HCT116 (cell line): ENCODE data around the gene CRISPLD2. TPM values are rescaled to one million over a fixed set of nuclear protein-coding genes. Genes with fewer than 3 reads are reported as not detected.

Experiments
- ATAC-seq: fragments of 200-7000 bp; cut with Tn5 transposase; 2 replicates; pipeline ENCODE4 v1.9.1; 2020; ENCODE audit warnings: mild to moderate bottlenecking, moderate library complexity
- BruUV-seq: library from RNA; stranded (reverse); fragments of 400-500 nt; replicated peaks from 2 replicates; lab custom pipeline; 2021; lab: Mats Ljungman, UMichigan
- CTCF ChIA-PET: fragments of 300-600 bp; sonication (Branson Sonifier 250); formaldehyde crosslinking; loops from one replicate; lab custom pipeline; 2021; ENCODE audit warnings: antibody characterized with exemption; lab: Charles Lee
- POLR2A ChIA-PET: fragments of 300-600, 350-600 bp; sonication (Branson Sonifier 250); formaldehyde crosslinking; loops from one replicate; lab custom pipeline; 2021; ENCODE audit warnings: antibody characterized with exemption; lab: Charles Lee
- RAD21 ChIA-PET, 2 experiments: fragments of 300-600 bp; sonication (Branson Sonifier 250); formaldehyde crosslinking; loops; one replicate each; lab custom pipeline; 2023; ENCODE audit warnings: low total read pairs in 2 of 2; ENCODE audit not compliant: uncharacterized antibody in 2 of 2, unreplicated experiment in 2 of 2, low non-redundant PET in 1 of 2; lab: Charles Lee
- DNase-seq: peaks from one replicate; pipeline ENCODE4 v3.0.0-alpha.2; 2010; ENCODE audit warnings: low read depth, low spot score
- H2AFZ ChIP-seq: fragments of 200-600 bp; shearing (Covaris generic), sonication (generic); 2 replicates; pipeline ENCODE4 v1.6.1; 2017; ENCODE audit warnings: low read depth, mixed run types, mixed read lengths, antibody characterized with exemption, low read length; ENCODE audit not compliant: poor library complexity, severe bottlenecking
- H3K27ac ChIP-seq: 2 replicates; pipeline ENCODE4 v1.5.1; 2012; ENCODE audit warnings: low read depth, low read length
- H3K27me3 ChIP-seq: fragments of 200-600 bp; sonication (generic); 2 replicates; pipeline ENCODE4 v1.6.1; 2016; ENCODE audit warnings: mixed run types, low read length, mixed read lengths; ENCODE audit not compliant: insufficient read depth
- H3K36me3 ChIP-seq, 2 experiments: fragments of 200-500 bp in 1 of 2; fragments of 200-600 bp in 1 of 2; sonication (Bioruptor generic) in 1 of 2; sonication (generic) in 1 of 2; 2 replicates each; pipeline versions ENCODE4 v1.5.1 to v1.6.1; 2014 to 2016; ENCODE audit warnings: low read length in 2 of 2, inconsistent platforms in 1 of 2, mixed read lengths in 1 of 2, mixed run types in 1 of 2; ENCODE audit not compliant: insufficient read depth in 2 of 2, control insufficient read depth in 1 of 2
- H3K4me1 ChIP-seq, 2 experiments: fragments of 200-600 bp in 1 of 2; sonication (generic) in 1 of 2; 2 replicates each; pipeline versions ENCODE4 v1.5.1 to v1.6.1; 2012 to 2017; ENCODE audit warnings: low read length in 2 of 2, inconsistent platforms in 1 of 2, mild to moderate bottlenecking in 1 of 2, mixed read lengths in 1 of 2, mixed run types in 1 of 2, moderate library complexity in 1 of 2; ENCODE audit not compliant: insufficient read depth in 2 of 2, control insufficient read depth in 1 of 2
- H3K4me2 ChIP-seq: fragments of 200-600 bp; sonication (generic); 2 replicates; pipeline ENCODE4 v1.6.1; 2017; ENCODE audit warnings: mixed run types, low read length, mixed read lengths
- H3K4me3 ChIP-seq, 2 experiments: fragments of 200-600 bp in 1 of 2; sonication (generic) in 1 of 2; replicated peaks in 1 of 2; 2 replicates each; pipeline ENCODE4 v1.5.1; 2011 to 2016; ENCODE audit warnings: low read length in 2 of 2, control low read depth in 1 of 2, low read depth in 1 of 2, mild to moderate bottlenecking in 1 of 2, mixed read lengths in 1 of 2, mixed run types in 1 of 2
- H3K79me2 ChIP-seq: fragments of 200-600 bp; sonication (generic); 2 replicates; pipeline ENCODE4 v1.6.1; 2017; ENCODE audit warnings: mild to moderate bottlenecking, mixed run types, low read length, moderate library complexity, mixed read lengths; ENCODE audit not compliant: insufficient read depth
- H3K9ac ChIP-seq: fragments of 200-600 bp; sonication (generic); 2 replicates; pipeline ENCODE4 v1.6.1; 2016; ENCODE audit warnings: low read length, mixed read lengths
- H3K9me2 ChIP-seq: fragments of 200-600 bp; sonication (generic), shearing (Covaris generic); 2 replicates; pipeline ENCODE4 v1.6.1; 2017; ENCODE audit warnings: mixed run types, mild to moderate bottlenecking, moderate library complexity; ENCODE audit not compliant: insufficient read depth
- H3K9me3 ChIP-seq, 2 experiments: fragments of 200-500 bp in 1 of 2; fragments of 200-600 bp in 1 of 2; sonication (Bioruptor generic) in 1 of 2; sonication (generic) in 1 of 2; 2 replicates each; pipeline ENCODE4 v1.6.1; 2014 to 2017; ENCODE audit warnings: low read length in 2 of 2, mixed read lengths in 2 of 2, inconsistent platforms in 1 of 2, low read depth in 1 of 2, mild to moderate bottlenecking in 1 of 2, mixed run types in 1 of 2, moderate library complexity in 1 of 2; ENCODE audit not compliant: control insufficient read depth in 1 of 2, insufficient read depth in 1 of 2
- H4K20me1 ChIP-seq: fragments of 200-600 bp; sonication (generic), shearing (Covaris generic); 2 replicates; pipeline ENCODE4 v1.6.1; 2017; ENCODE audit warnings: mixed run types, mild to moderate bottlenecking, moderate library complexity; ENCODE audit not compliant: insufficient read depth
- CEBPB ChIP-seq: IDR thresholded peaks from 2 replicates; pipeline ENCODE4 v1.6.1; 2012; ENCODE audit warnings: low read depth
- EZH2phosphoT487 ChIP-seq: fragments of 200-600 bp; IDR thresholded peaks from 2 replicates; pipeline ENCODE4 v1.6.1; 2018; ENCODE audit warnings: antibody characterized with exemption, borderline replicate concordance
- JUND ChIP-seq: IDR thresholded peaks from 2 replicates; pipeline ENCODE4 v1.6.1; 2012
- POLR2A ChIP-seq: IDR thresholded peaks from 2 replicates; pipeline ENCODE4 v1.7.0; 2011; ENCODE audit warnings: borderline replicate concordance; ENCODE audit not compliant: insufficient read depth, insufficient read length; ENCODE audit errors: extremely low read depth
- POLR2AphosphoS5 ChIP-seq: IDR thresholded peaks from 2 replicates; pipeline ENCODE4 v1.6.1; 2011; ENCODE audit warnings: mild to moderate bottlenecking, low read depth, low read length, moderate library complexity
- RAD21 ChIP-seq: IDR thresholded peaks from 2 replicates; pipeline ENCODE4 v1.6.1; 2012; ENCODE audit warnings: low read depth, mild to moderate bottlenecking
- SIN3A ChIP-seq: IDR thresholded peaks from 2 replicates; pipeline ENCODE4 v1.6.1; 2012; ENCODE audit warnings: low read depth
- SRF ChIP-seq: IDR thresholded peaks from 2 replicates; pipeline ENCODE4 v1.6.1; 2012; ENCODE audit warnings: low read depth
- YY1 ChIP-seq: IDR thresholded peaks from 2 replicates; pipeline ENCODE4 v1.6.1; 2011; ENCODE audit warnings: low read length, low read depth, moderate library complexity, mild to moderate bottlenecking; ENCODE audit not compliant: insufficient replicate concordance; ENCODE audit errors: extremely low read depth
- intact Hi-C: fragments of 100-400 bp; cut with micrococcal nuclease; formaldehyde crosslinking; loops from 2 replicates; pipeline ENCODE4 v1.10.0; 2022
- total RNA-seq: library from RNA; stranded (reverse); gene quantifications from one replicate; pipeline ENCODE4 v1.2.1, GENCODE V29; 2021; ENCODE audit not compliant: unreplicated experiment
- TF ChIP-seq, protein P1 (sequence below): IDR thresholded peaks from 2 replicates; pipeline ENCODE4 v1.6.1; 2012

Gene CRISPLD2
- total RNA-seq, 1 experiment from 2014 or later: 4.6 TPM

DNA sequence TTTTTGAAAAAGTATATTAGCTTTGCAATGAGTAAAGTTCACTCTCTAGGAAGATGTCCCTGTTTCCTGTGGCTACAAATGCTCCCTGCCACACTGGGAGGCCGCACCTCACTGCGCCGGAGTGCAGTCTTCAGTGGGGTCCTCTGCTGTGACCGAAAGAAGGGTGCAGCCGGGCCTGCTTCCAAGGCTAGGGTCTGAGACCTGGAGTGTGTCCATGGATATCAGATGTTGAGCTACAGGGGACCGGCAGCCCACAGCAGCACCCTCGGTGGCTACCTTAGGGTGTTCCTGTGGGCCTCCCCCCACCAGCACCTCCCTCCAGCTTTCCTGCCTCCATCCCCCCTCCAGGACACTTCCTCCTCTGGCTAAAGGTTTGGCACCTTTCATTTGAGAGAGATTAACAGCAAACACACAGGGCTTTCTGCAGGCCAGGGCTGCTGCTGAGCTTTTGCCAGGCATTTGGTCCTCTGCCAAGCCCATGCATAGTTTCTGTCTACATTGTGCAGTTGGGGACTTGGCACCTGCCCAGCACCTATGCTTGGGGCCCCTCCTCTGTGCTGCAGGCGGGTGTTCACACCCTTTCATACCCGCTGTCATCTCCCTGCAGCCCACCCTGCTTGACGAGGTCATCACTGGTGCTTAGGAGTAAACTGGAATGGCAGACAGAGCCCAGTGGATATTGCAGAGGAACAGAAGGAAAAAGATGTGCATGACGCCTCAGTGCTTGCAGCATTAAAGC is 33.8 kb upstream of the CRISPLD2 start:
- H3K9ac ChIP-seq: no peak overlapping the region
- BruUV-seq: no TSS peak
- H3K79me2 ChIP-seq: no peaks in the 10 kb centered on the region
- no peaks in the 10 kb centered on the region for H3K27me3 ChIP-seq
- no peak overlapping the region for H3K4me2 ChIP-seq
- POLR2A ChIA-PET: no interaction called here
- no peak overlapping the region for H2AFZ ChIP-seq
- no peak overlapping the region for H3K4me3 ChIP-seq
- H3K9me3 ChIP-seq: no peaks in the 10 kb centered on the region
- RAD21 ChIA-PET: no interaction called here
- intact Hi-C loops: no loop called here
- TF ChIP-seq POLR2AphosphoS5: no peak
- DNase-seq (no peak), ATAC-seq (no peak)
- H3K36me3 ChIP-seq: no peaks in the 10 kb centered on the region
- H3K4me1 ChIP-seq: 0 out of 4 replicates have a peak, but pooled peaks cover 0 to 2% of the 10 kb centered on the region in 2 experiments
- CTCF ChIA-PET: no interaction called here
- H4K20me1 ChIP-seq: no peaks in the 10 kb centered on the region
- no peak overlapping the region for H3K27ac ChIP-seq
- no peaks in the 10 kb centered on the region for H3K9me2 ChIP-seq

DNA sequence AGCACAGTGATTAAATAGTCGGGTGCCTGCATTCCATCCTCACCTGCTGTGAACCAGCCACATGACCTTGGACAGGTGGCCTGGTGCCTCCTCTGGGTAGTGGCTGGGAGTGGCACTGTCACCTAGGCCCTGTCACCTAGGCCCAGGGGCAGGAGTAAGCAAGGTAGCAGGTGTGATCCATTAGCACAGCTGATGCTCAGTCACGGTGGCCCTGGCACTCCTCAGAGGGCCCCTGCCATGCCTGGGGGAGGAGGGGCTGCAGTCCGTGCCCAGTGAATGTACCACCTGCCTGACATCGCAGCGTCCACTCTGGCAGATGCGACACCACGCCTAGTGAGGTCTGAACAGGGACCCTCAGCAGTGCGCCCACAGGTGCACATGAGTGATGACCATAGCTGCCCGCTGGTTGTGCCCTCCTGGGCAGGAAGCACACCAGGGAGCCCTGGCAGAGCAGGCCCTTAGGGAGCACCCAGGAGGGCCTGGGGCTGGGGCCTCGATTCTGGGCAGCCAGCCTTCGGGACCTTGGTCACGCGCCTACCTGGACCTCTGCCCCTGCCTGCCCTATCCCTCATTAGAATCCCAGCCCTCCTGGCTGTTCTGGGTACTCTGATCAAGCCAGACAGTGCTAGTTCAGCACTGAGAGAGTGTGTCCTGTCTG is 33.1 kb upstream of the CRISPLD2 start:
- CTCF ChIA-PET: no interaction called here
- Histone ChIP-seq H3K9me3 (no peaks in the 10 kb centered on the region), H4K20me1 (no peaks in the 10 kb centered on the region), H3K4me2 (no peak overlapping the region), H3K4me1 (0 out of 4 replicates have a peak, but pooled peaks cover 0 to 2% of the 10 kb centered on the region in 2 experiments), H3K27me3 (no peaks in the 10 kb centered on the region), H3K9ac (no peak overlapping the region), H3K9me2 (no peaks in the 10 kb centered on the region), H3K4me3 (no peak overlapping the region), H3K36me3 (no peaks in the 10 kb centered on the region), H3K27ac (no peak overlapping the region), H3K79me2 (no peaks in the 10 kb centered on the region), H2AFZ (no peak overlapping the region)
- RAD21 ChIA-PET: no interaction called here
- TF ChIP-seq JUND (no peak), EZH2phosphoT487 (no peak), POLR2A (no peak), SRF (no peak), YY1 (no peak), RAD21 (no peak), CEBPB (no peak), SIN3A (no peak)
- TF ChIP-seq, protein P1, sequence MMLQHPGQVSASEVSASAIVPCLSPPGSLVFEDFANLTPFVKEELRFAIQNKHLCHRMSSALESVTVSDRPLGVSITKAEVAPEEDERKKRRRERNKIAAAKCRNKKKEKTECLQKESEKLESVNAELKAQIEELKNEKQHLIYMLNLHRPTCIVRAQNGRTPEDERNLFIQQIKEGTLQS: no peak
- intact Hi-C loops: no loop called here
- POLR2A ChIA-PET: no interaction called here
- BruUV-seq: no TSS peak
- DNase-seq: no peak
- no peak for ATAC-seq
